Panc1 (cell line): Measurements from ENCODE around the gene H1-8.

Experiments
- POLR2AphosphoS5 ChIP-seq: IDR thresholded peaks from 2 replicates; pipeline ENCODE4 v1.6.1; 2012; ENCODE audit warnings: mild to moderate bottlenecking, low read depth, low read length, moderate library complexity
- TCF7L2 ChIP-seq: IDR thresholded peaks from 2 replicates; pipeline ENCODE4 v1.6.1; 2011; ENCODE audit warnings: mild to moderate bottlenecking, low read depth, low read length, inconsistent platforms
- TF ChIP-seq, protein P1 (sequence below): fragments of 450-650 bp; IDR thresholded peaks from 2 replicates; pipeline ENCODE4 v1.5.1; 2017; ENCODE audit warnings: mild to moderate bottlenecking
- TF ChIP-seq, protein P2 (sequence below), 2 experiments: IDR thresholded peaks; 2 replicates each; pipeline ENCODE4 v1.6.1; 2011 to 2012; ENCODE audit warnings: low read depth in 2 of 2, control low read depth in 1 of 2, low read length in 1 of 2, mild to moderate bottlenecking in 1 of 2, moderate library complexity in 1 of 2; ENCODE audit not compliant: insufficient read depth in 1 of 2

DNA sequence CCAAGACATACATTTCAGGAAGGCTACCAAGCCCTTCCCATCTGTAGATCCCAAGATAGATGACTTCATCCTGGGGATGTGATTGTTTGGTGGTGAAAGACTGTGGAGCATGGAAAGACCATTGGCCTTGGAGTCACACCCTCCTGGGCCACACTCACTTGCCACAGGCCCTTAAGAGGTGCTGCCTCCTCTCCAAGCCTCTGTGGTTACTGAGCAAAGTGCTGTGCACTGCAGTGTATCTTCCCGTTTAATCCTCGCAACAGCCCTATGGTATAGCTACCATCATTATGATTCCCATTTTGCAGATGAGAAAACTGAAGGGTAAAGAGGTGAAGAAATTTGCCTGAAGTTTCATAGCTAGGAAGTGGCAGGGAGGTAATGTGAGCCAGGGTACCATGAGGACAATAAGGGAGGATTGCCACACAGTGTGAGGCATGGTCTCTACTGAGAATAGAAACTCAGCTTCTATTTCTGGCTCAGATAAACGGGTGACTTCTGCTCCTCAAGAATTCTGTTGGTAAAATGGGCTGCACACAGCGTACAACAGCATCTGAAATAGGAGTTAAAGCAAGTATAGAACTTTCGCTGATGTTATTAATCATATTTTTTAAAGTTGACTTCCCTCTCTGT is 38.4 kb upstream of the H1-8 start:
- TF ChIP-seq, protein P1, sequence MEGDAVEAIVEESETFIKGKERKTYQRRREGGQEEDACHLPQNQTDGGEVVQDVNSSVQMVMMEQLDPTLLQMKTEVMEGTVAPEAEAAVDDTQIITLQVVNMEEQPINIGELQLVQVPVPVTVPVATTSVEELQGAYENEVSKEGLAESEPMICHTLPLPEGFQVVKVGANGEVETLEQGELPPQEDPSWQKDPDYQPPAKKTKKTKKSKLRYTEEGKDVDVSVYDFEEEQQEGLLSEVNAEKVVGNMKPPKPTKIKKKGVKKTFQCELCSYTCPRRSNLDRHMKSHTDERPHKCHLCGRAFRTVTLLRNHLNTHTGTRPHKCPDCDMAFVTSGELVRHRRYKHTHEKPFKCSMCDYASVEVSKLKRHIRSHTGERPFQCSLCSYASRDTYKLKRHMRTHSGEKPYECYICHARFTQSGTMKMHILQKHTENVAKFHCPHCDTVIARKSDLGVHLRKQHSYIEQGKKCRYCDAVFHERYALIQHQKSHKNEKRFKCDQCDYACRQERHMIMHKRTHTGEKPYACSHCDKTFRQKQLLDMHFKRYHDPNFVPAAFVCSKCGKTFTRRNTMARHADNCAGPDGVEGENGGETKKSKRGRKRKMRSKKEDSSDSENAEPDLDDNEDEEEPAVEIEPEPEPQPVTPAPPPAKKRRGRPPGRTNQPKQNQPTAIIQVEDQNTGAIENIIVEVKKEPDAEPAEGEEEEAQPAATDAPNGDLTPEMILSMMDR, result no peak
- TF ChIP-seq, protein P2, sequence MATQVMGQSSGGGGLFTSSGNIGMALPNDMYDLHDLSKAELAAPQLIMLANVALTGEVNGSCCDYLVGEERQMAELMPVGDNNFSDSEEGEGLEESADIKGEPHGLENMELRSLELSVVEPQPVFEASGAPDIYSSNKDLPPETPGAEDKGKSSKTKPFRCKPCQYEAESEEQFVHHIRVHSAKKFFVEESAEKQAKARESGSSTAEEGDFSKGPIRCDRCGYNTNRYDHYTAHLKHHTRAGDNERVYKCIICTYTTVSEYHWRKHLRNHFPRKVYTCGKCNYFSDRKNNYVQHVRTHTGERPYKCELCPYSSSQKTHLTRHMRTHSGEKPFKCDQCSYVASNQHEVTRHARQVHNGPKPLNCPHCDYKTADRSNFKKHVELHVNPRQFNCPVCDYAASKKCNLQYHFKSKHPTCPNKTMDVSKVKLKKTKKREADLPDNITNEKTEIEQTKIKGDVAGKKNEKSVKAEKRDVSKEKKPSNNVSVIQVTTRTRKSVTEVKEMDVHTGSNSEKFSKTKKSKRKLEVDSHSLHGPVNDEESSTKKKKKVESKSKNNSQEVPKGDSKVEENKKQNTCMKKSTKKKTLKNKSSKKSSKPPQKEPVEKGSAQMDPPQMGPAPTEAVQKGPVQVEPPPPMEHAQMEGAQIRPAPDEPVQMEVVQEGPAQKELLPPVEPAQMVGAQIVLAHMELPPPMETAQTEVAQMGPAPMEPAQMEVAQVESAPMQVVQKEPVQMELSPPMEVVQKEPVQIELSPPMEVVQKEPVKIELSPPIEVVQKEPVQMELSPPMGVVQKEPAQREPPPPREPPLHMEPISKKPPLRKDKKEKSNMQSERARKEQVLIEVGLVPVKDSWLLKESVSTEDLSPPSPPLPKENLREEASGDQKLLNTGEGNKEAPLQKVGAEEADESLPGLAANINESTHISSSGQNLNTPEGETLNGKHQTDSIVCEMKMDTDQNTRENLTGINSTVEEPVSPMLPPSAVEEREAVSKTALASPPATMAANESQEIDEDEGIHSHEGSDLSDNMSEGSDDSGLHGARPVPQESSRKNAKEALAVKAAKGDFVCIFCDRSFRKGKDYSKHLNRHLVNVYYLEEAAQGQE (IDR thresholded peaks at IDR 0.05; ENCODE audit: insufficient read depth in 1 of 2, low read depth in 2 of 2, low read length in 1 of 2), result no peak
- TF ChIP-seq POLR2AphosphoS5, result no peak
- no peak for TF ChIP-seq TCF7L2
